AG04450 (cell line): ENCODE data around the gene RABGGTA. TPM values are rescaled to one million over a fixed set of nuclear protein-coding genes. Genes with fewer than 3 reads are reported as not detected.

Experiments used
- CTCF ChIA-PET: fragments of 300-600, 350-600 bp; formaldehyde crosslinking; extraction: SDS; loops from one replicate; lab custom pipeline; 2022; ENCODE audit warnings: antibody characterized with exemption, inconsistent platforms; lab: Charles Lee
- POLR2A ChIA-PET: fragments of 350-600 bp; formaldehyde crosslinking; extraction: SDS; loops from one replicate; lab custom pipeline; 2021; ENCODE audit warnings: antibody characterized with exemption, inconsistent platforms; lab: Yijun Ruan, JAX
- DNase-seq: peaks from one replicate; pipeline ENCODE4 v3.0.0-alpha.2; 2011; ENCODE audit warnings: low read depth, low spot score
- H3K27ac ChIP-seq: one replicate; pipeline ENCODE4 v1.5.1; 2012; ENCODE audit warnings: low read depth, low read length, control low read depth
- H3K27me3 ChIP-seq: one replicate; pipeline ENCODE4 v1.6.0; 2012; ENCODE audit warnings: low read length; ENCODE audit not compliant: control insufficient read depth, insufficient read depth
- H3K4me3 ChIP-seq: 2 replicates; pipeline ENCODE4 v1.5.1; 2011; ENCODE audit warnings: mild to moderate bottlenecking, low read depth, low read length, control low read depth
- H3K9me3 ChIP-seq: 2 replicates; pipeline ENCODE4 v1.5.1; 2012; ENCODE audit warnings: low read length; ENCODE audit not compliant: control insufficient read depth, insufficient read depth
- polyA plus RNA-seq: library from polyadenylated mRNA; depleted of rRNA; stranded (reverse); fragments of >200 nt; gene quantifications from 2 replicates; pipeline ENCODE4 v1.2.3, GENCODE V29; 2011; rRNA removed
- small RNA-seq: library from RNA; depleted of rRNA; stranded (forward); fragments of <200 nt; gene quantifications from one replicate; pipeline ENCODE3, GENCODE V24; 2012; ENCODE audit warnings: low read depth; ENCODE audit not compliant: insufficient read length
- TF ChIP-seq, protein P1 (sequence below): IDR thresholded peaks from 2 replicates; pipeline ENCODE4 v1.5.1; 2011; ENCODE audit warnings: low read depth, low read length, control low read depth, inconsistent platforms

RABGGTA gene
- polyA plus RNA-seq, 1 experiment, result 17.9 TPM

DNA sequence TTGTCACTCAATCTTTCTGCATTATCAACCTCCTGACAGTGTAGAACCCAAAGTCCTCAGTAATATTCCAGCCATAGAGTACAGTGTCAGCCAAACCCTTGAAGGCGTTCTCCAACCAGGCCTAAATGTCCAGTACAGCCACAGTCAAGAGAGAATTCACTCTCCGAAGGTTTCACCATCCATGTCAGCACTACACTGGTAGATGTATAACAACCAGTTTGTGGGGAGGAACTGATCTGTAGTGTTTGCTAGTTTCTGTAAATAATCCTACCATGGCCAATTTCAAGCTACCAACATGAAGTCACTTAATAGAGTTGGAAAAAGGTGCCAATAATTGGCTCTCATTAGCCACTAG is 55.1 kb downstream of the RABGGTA start:
- ChIA-PET POLR2A (interaction anchor here (0.8 to 1.6 kb wide), 7 partner anchors 15 to 84 kb away, joined by 3 to 9 read pairs (median 4); partner anchors contain the start of genes RABGGTA and TINF2), CTCF (interaction anchor here (0.9 to 1.8 kb wide), 3 partner anchors 11 to 81 kb away, joined by 3 to 15 read pairs (median 3); no protein-coding TSS in a partner anchor)
- Histone ChIP-seq H3K27me3 (no peaks in the 10 kb centered on the region), H3K4me3 (peak overlapping the region; percentile 79), H3K27ac (peak overlapping the region; percentile 84), H3K9me3 (no peaks in the 10 kb centered on the region; the same call in 1 of the 2 replicates)
- TF ChIP-seq, protein P1, sequence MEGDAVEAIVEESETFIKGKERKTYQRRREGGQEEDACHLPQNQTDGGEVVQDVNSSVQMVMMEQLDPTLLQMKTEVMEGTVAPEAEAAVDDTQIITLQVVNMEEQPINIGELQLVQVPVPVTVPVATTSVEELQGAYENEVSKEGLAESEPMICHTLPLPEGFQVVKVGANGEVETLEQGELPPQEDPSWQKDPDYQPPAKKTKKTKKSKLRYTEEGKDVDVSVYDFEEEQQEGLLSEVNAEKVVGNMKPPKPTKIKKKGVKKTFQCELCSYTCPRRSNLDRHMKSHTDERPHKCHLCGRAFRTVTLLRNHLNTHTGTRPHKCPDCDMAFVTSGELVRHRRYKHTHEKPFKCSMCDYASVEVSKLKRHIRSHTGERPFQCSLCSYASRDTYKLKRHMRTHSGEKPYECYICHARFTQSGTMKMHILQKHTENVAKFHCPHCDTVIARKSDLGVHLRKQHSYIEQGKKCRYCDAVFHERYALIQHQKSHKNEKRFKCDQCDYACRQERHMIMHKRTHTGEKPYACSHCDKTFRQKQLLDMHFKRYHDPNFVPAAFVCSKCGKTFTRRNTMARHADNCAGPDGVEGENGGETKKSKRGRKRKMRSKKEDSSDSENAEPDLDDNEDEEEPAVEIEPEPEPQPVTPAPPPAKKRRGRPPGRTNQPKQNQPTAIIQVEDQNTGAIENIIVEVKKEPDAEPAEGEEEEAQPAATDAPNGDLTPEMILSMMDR, result no peak
- no peak for DNase-seq

Small RNAs within 50 kb of the gene (small RNA-seq; reads per million reads assigned to genes)
- gene MDP1, result not detected

Other genes starting within 250 kb of the RABGGTA start
- 0.02 TPM in 1 of 2 replicates, not detected in the other for gene CARMIL3, start 219.6 kb downstream of the RABGGTA start, polyA plus RNA-seq
- gene CPNE6, start 200.0 kb downstream of the RABGGTA start, polyA plus RNA-seq, result not detected in 2 replicates
- gene PCK2, start 177.3 kb downstream of the RABGGTA start, polyA plus RNA-seq, result 47.0 and 59.9 TPM in 2 replicates
- 29.7 and 32.5 TPM in 2 replicates for gene DCAF11, start 156.8 kb downstream of the RABGGTA start, polyA plus RNA-seq
- gene NRL, start 156.6 kb downstream of the RABGGTA start, polyA plus RNA-seq, result 0.41 and 0.46 TPM in 2 replicates
- gene FITM1, start 140.9 kb downstream of the RABGGTA start, polyA plus RNA-seq, result 0.07 TPM in 1 of 2 replicates, not detected in the other
- 80.0 and 94.9 TPM in 2 replicates for gene PSME1, start 135.4 kb downstream of the RABGGTA start, polyA plus RNA-seq
- 4.4 and 6.3 TPM in 2 replicates for gene EMC9, start 130.0 kb downstream of the RABGGTA start, polyA plus RNA-seq
- gene PSME2, start 125.0 kb downstream of the RABGGTA start, polyA plus RNA-seq, result 191 and 208 TPM in 2 replicates
- gene RNF31, start 124.1 kb downstream of the RABGGTA start, polyA plus RNA-seq, result 7.4 and 14.4 TPM in 2 replicates
- 48.4 and 55.1 TPM in 2 replicates for gene IRF9, start 110.3 kb downstream of the RABGGTA start, polyA plus RNA-seq
- 1.5 and 2.5 TPM in 2 replicates for gene REC8, start 99.5 kb downstream of the RABGGTA start, polyA plus RNA-seq
- 15.2 and 20.9 TPM in 2 replicates for gene IPO4, start 82.8 kb downstream of the RABGGTA start, polyA plus RNA-seq
- 41.7 and 44.9 TPM in 2 replicates for gene TM9SF1, start 76.2 kb downstream of the RABGGTA start, polyA plus RNA-seq
- not detected in 2 replicates for gene TSSK4, start 65.9 kb downstream of the RABGGTA start, polyA plus RNA-seq
- gene CHMP4A, start 58.1 kb downstream of the RABGGTA start, polyA plus RNA-seq, result 48.0 and 55.7 TPM in 2 replicates
- gene MDP1, start 55.5 kb downstream of the RABGGTA start, polyA plus RNA-seq, result 14.9 and 16.1 TPM in 2 replicates
- gene NEDD8, start 39.2 kb downstream of the RABGGTA start, polyA plus RNA-seq, result 335 and 363 TPM in 2 replicates
- 89.2 and 95.6 TPM in 2 replicates for gene GMPR2, start 38.7 kb downstream of the RABGGTA start, polyA plus RNA-seq
- gene TINF2, start 29.0 kb downstream of the RABGGTA start, polyA plus RNA-seq, result 38.2 and 38.4 TPM in 2 replicates
- gene TGM1, start 8.4 kb downstream of the RABGGTA start, polyA plus RNA-seq, result 0.97 and 1.4 TPM in 2 replicates
- gene DHRS1, start 28.2 kb upstream of the RABGGTA start, polyA plus RNA-seq, result 33.8 and 36.6 TPM in 2 replicates
- 12.0 and 13.7 TPM in 2 replicates for gene NOP9, start 28.3 kb upstream of the RABGGTA start, polyA plus RNA-seq
- gene CIDEB, start 36.4 kb upstream of the RABGGTA start, polyA plus RNA-seq, result 0.31 and 0.48 TPM in 2 replicates
- gene LTB4R2, start 38.5 kb upstream of the RABGGTA start, polyA plus RNA-seq, result 0.91 and 0.93 TPM in 2 replicates
- 0.98 and 1.2 TPM in 2 replicates for gene LTB4R, start 39.9 kb upstream of the RABGGTA start, polyA plus RNA-seq
- 0.04 TPM in 1 of 2 replicates, not detected in the other for gene ADCY4, start 63.5 kb upstream of the RABGGTA start, polyA plus RNA-seq
- 0.09 TPM in 1 of 2 replicates, not detected in the other for gene RIPK3, start 68.4 kb upstream of the RABGGTA start, polyA plus RNA-seq
- 35.7 and 42.0 TPM in 2 replicates for gene NFATC4, start 96.6 kb upstream of the RABGGTA start, polyA plus RNA-seq
- gene NYNRIN, start 127.4 kb upstream of the RABGGTA start, polyA plus RNA-seq, result 10.4 and 10.5 TPM in 2 replicates
- 1.8 and 2.3 TPM in 2 replicates for gene CBLN3, start 158.1 kb upstream of the RABGGTA start, polyA plus RNA-seq
- 16.8 and 17.6 TPM in 2 replicates for gene KHNYN, start 158.4 kb upstream of the RABGGTA start, polyA plus RNA-seq
- gene SDR39U1, start 171.2 kb upstream of the RABGGTA start, polyA plus RNA-seq, result 22.9 and 24.9 TPM in 2 replicates
- gene CMA1, start 236.7 kb upstream of the RABGGTA start, polyA plus RNA-seq, result not detected in 2 replicates